ENCODE data around the gene MRGPRG. TPM values are rescaled to one million over a fixed set of nuclear protein-coding genes. Genes with fewer than 3 reads are reported as not detected.

The MRGPRG gene
- total RNA-seq, 1 experiment from 2014 or later = not detected

GRCh38 chr11:3200388-3201111 lies 18.1 kb downstream of the MRGPRG start:
- Histone ChIP-seq H3K4me1 (ENCODE audit: control insufficient read depth, insufficient read depth, low read length) (peaks cover 5% of the 10 kb centered on the region; the same call in 1 of the 2 replicates), H3K27ac (ENCODE audit: low read length) (no peak overlapping the region), H3K4me3 (ENCODE audit: low read depth in 2 of 2, low read length in 2 of 2) (no peak overlapping the region), H3K27me3 (ENCODE audit: control insufficient read depth, insufficient read depth, low read length) (peaks cover 15% of the 10 kb centered on the region), H3K36me3 (ENCODE audit: control insufficient read depth, insufficient read depth, low read length) (no peaks in the 10 kb centered on the region), H3K9me3 (ENCODE audit: control insufficient read depth, insufficient read depth, low read depth, low read length) (no peaks in the 10 kb centered on the region)
- ChIA-PET POLR2A (no interaction called here), CTCF (no interaction called here)
- ATAC-seq (no peak), DNase-seq (ENCODE audit: low read depth, low spot score) (no peak)
- in situ Hi-C loops (cut with HindIII; ENCODE audit: low pct_unique_long_range_greater_than_20kb, low sequenced_read_pairs) (no loop called here), intact Hi-C loops (cut with micrococcal nuclease; ENCODE audit: unreplicated experiment) (no loop called here)
- TF ChIP-seq TCF7L2 (IDR thresholded peaks at IDR 0.05; ENCODE audit: low read depth, low read length) (no peak), REST (IDR thresholded peaks at IDR 0.05; ENCODE audit: insufficient read depth in 1 of 2, low read depth in 2 of 2, low read length in 1 of 2) (no peak), POLR2AphosphoS5 (IDR thresholded peaks at IDR 0.05; ENCODE audit: low read depth, low read length) (no peak), SIN3A (IDR thresholded peaks at IDR 0.05; ENCODE audit: borderline replicate concordance, insufficient read depth, low read depth, low read length) (no peak), CTCF (IDR thresholded peaks at IDR 0.05) (no peak)
- no TSS peak for BruUV-seq (replicated peaks)

- CTCF ChIA-PET = no interaction called here
- ATAC-seq (peak; percentile 42), DNase-seq (ENCODE audit: low read depth, low spot score) (no peak)
- Histone ChIP-seq H3K36me3 (ENCODE audit: control insufficient read depth, insufficient read depth, low read length) (no peaks in the 10 kb centered on the region), H3K27me3 (ENCODE audit: control insufficient read depth, insufficient read depth, low read length) (peaks cover 15% of the 10 kb centered on the region), H3K9me3 (ENCODE audit: control insufficient read depth, insufficient read depth, low read depth, low read length) (no peaks in the 10 kb centered on the region), H3K4me3 (ENCODE audit: low read depth in 2 of 2, low read length in 2 of 2) (no peak overlapping the region), H3K27ac (ENCODE audit: low read length) (no peak overlapping the region), H3K4me1 (ENCODE audit: control insufficient read depth, insufficient read depth, low read length) (peaks cover 5% of the 10 kb centered on the region; the same call in 1 of the 2 replicates)
- intact Hi-C loops (cut with micrococcal nuclease; ENCODE audit: unreplicated experiment) (no loop called here), in situ Hi-C loops (cut with HindIII; ENCODE audit: low pct_unique_long_range_greater_than_20kb, low sequenced_read_pairs) (no loop called here)
- BruUV-seq (replicated peaks) = no TSS peak
- TF ChIP-seq REST (IDR thresholded peaks at IDR 0.05; ENCODE audit: insufficient read depth in 1 of 2, low read depth in 2 of 2, low read length in 1 of 2) (no peak), POLR2AphosphoS5 (IDR thresholded peaks at IDR 0.05; ENCODE audit: low read depth, low read length) (no peak), TCF7L2 (IDR thresholded peaks at IDR 0.05; ENCODE audit: low read depth, low read length) (no peak), CTCF (IDR thresholded peaks at IDR 0.05) (no peak), SIN3A (IDR thresholded peaks at IDR 0.05; ENCODE audit: borderline replicate concordance, insufficient read depth, low read depth, low read length) (no peak)
- POLR2A ChIA-PET = no interaction called here
Measured at GRCh38 chr11:3199537-3200295, 18.9 kb downstream of the MRGPRG start.

Data from Panc1 (cell line).